Measurements from ENCODE around the gene HEXD. TPM values are rescaled to one million over a fixed set of nuclear protein-coding genes. Genes with fewer than 3 reads are reported as not detected.

HEXD gene
- total and polyA plus RNA-seq, 10 of the 15 experiments (the other 5 are each of a cell fraction or from before 2014, with no cell fraction given), result 1.6 to 24.2 (median 7.0) TPM

DNA sequence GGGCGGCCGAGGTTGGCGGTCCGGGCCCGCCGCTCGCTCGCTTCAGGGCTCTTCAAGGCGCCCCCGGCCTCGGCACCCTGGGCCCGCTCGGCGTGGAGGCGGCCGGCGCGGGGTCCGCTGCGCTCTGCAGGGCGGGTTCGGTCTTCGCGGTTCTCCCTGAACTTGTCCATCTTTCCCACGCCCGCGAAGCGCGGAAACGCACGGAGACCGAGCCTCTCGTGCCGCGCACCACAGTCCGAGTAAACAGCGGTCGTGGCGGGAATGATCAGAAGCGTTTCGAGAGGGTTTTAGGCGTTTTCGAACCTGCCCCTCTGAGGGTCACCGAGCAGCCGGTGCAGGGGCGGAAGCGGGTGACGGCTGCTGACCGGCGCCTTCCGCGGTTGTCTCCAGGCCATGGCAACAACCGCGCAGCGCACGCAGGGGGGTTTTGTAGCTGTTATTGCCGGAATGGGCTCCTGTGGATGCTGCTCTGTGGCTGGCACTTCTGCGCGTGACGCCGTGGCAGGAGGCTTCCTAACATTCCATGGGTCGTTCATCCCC lies 40.8 kb downstream of the HEXD start:
- H3K27me3 ChIP-seq (replicated peaks in 1 of 2; ENCODE audit: control insufficient read depth in 2 of 2, insufficient read depth in 2 of 2, low read length in 1 of 2), result no peaks in the 10 kb centered on the region
- H3K4me1 ChIP-seq (ENCODE audit: control insufficient read depth, insufficient read depth, low read length), result peaks cover 6% of the 10 kb centered on the region
- ATAC-seq (peak; percentile 30), FAIRE-seq (no peak), DNase-seq (ENCODE audit: low read depth, low spot score) (no peak)
- peak overlapping the region; percentile 92 for H3K9ac ChIP-seq (ENCODE audit: control insufficient read depth, insufficient read depth, low read length)
- H2AFZ ChIP-seq (ENCODE audit: control insufficient read depth, low read depth, low read length), result peak overlapping the region; percentile 53
- H3K79me2 ChIP-seq (ENCODE audit: control insufficient read depth, insufficient read depth, low read length), result peaks cover 10% of the 10 kb centered on the region
- H3K4me2 ChIP-seq (ENCODE audit: control insufficient read depth, insufficient read depth), result peak overlapping the region; percentile 79
- intact Hi-C loops (cut with micrococcal nuclease; ENCODE audit: unreplicated experiment), result loop anchor here (1.0 kb wide), 2 partner anchors 10 to 35 kb away; no protein-coding TSS in a partner anchor
- H4K20me1 ChIP-seq (ENCODE audit: control insufficient read depth, insufficient read depth), result no peaks in the 10 kb centered on the region
- WGBS (ENCODE audit: insufficient coverage, insufficient replicate concordance, low lambda C conversion rate, missing lambda C conversion rate), result 1% methylated on average over 62 of the region's 62 CpGs
- RAD21 ChIA-PET (ENCODE audit: unreplicated experiment), result interaction anchor here (1.4 kb wide), 1 partner anchor 92 kb away, joined by 3 read pairs; no protein-coding TSS in a partner anchor
- BruUV-seq (replicated peaks), result TSS peak; percentile 52
- H3K4me3 ChIP-seq, result peak overlapping the region; percentile 92
- CTCF ChIA-PET, result interaction anchor here (2.0 kb wide), 1 partner anchor 92 kb away, joined by 6 read pairs; no protein-coding TSS in a partner anchor
- H3K36me3 ChIP-seq (ENCODE audit: control insufficient read depth in 2 of 2, insufficient read depth in 2 of 2, low read length in 1 of 2), result peaks cover 9 to 26% of the 10 kb centered on the region in 2 experiments
- POLR2A ChIA-PET, result interaction anchor here (0.6 to 1.8 kb wide), 5 partner anchors 10 to 132 kb away, joined by 3 to 16 read pairs (median 3); no protein-coding TSS in a partner anchor
- H3K27ac ChIP-seq (ENCODE audit: control insufficient read depth, insufficient read depth), result peak overlapping the region; percentile 58
- in situ Hi-C loops (cut with MboI), result no loop called here
- no peaks in the 10 kb centered on the region for H3K9me3 ChIP-seq (replicated peaks; ENCODE audit: control insufficient read depth, insufficient read depth, low read length)
- SMC1A ChIA-PET (ENCODE audit: uncharacterized antibody, unreplicated experiment), result no interaction called here
- 0 out of 2 replicates have a peak, but pooled peaks have one; percentile 50 for TF ChIP-seq TCF12 (IDR thresholded peaks at IDR 0.05; ENCODE audit: low read depth, low read length)
- peak in 1 of 2 experiments; percentile 42; a peak in 2 of 4 replicates for TF ChIP-seq BHLHE40 (IDR thresholded peaks at IDR 0.05; ENCODE audit: borderline replicate concordance in 1 of 2, low read depth in 2 of 2, low read length in 1 of 2)
- TF ChIP-seq, protein P1, sequence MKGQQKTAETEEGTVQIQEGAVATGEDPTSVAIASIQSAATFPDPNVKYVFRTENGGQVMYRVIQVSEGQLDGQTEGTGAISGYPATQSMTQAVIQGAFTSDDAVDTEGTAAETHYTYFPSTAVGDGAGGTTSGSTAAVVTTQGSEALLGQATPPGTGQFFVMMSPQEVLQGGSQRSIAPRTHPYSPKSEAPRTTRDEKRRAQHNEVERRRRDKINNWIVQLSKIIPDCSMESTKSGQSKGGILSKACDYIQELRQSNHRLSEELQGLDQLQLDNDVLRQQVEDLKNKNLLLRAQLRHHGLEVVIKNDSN (IDR thresholded peaks at IDR 0.05; ENCODE audit: borderline replicate concordance, extremely low read length, insufficient read depth, low read depth, low read length), result no peak
- TF ChIP-seq MYC (IDR thresholded peaks at IDR 0.05; ENCODE audit: insufficient read depth, insufficient read length, insufficient replicate concordance, low read length, severe bottlenecking), result no peak
- no peak for TF ChIP-seq POLR2AphosphoS2 (IDR thresholded peaks at IDR 0.05; ENCODE audit: low read depth, low read length)
- TF ChIP-seq MTA2 (IDR thresholded peaks at IDR 0.05; ENCODE audit: low read depth), result no peak
- TF ChIP-seq, protein P2, sequence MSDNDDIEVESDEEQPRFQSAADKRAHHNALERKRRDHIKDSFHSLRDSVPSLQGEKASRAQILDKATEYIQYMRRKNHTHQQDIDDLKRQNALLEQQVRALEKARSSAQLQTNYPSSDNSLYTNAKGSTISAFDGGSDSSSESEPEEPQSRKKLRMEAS (IDR thresholded peaks at IDR 0.05; ENCODE audit: low read depth, low read length), result peak; percentile 39
- peak; percentile 23; the same call in 1 of the 2 replicates for TF ChIP-seq ZNF687 (IDR thresholded peaks at IDR 0.05)
- TF ChIP-seq STAT1 (conservative IDR thresholded peaks at IDR 0.05), result no peak
- peak; percentile 19 for TF ChIP-seq NR2F1 (conservative IDR thresholded peaks at IDR 0.05)
- TF ChIP-seq SMARCA5 (IDR thresholded peaks at IDR 0.05), result peak; percentile 40; the same call in 1 of the 2 replicates
- TF ChIP-seq RB1 (IDR thresholded peaks at IDR 0.05; ENCODE audit: borderline replicate concordance), result peak; percentile 47; the same call in 1 of the 2 replicates
- no peak for TF ChIP-seq SREBF2 (IDR thresholded peaks at IDR 0.05; ENCODE audit: low read length)
- TF ChIP-seq NFXL1 (IDR thresholded peaks at IDR 0.05; ENCODE audit: borderline replicate concordance), result no peak
- TF ChIP-seq SMAD5 (IDR thresholded peaks at IDR 0.05; ENCODE audit: low read depth), result no peak
- TF ChIP-seq HDAC2 (IDR thresholded peaks at IDR 0.05), result 0 out of 2 replicates have a peak, but pooled peaks have one; percentile 62

Data from GM12878 (cell line).